Measurements from ENCODE around the gene MAN1A2.

DNA sequence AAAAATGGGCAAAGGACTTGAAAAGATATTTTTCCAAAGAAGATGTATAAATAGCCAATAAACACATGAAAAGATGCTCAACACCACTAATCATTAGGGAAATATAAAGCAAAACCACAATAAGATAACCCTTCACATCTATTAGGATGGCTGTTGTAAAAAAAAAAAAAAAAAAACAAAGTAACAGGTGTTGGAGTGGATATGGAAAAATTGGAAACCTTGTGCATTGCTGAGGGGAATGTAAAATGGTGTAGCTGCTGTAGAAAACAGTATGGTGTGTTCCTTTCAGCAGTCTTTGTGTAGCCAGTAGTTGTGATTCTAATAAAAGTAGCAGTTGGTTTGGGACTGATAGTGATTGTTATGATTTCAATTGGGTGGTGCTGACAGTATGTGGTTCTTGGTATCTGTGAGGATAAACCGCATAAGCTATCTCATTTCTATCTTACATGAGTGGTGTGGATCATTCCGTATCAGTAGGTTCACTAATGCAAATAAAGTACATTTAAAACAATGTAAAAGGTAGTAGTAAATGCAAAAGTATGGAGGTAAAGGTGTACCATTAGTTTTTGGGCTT is 19.9 kb downstream of the MAN1A2 start:
- TF ChIP-seq CTCF (IDR thresholded peaks at IDR 0.05), result no peak
- TF ChIP-seq POLR2A (IDR thresholded peaks at IDR 0.05), result no peak
- TF ChIP-seq POLR2AphosphoS5 (IDR thresholded peaks at IDR 0.05), result no peak
- TF ChIP-seq EP300 (IDR thresholded peaks at IDR 0.05), result no peak
